Type B pancreatic cell (in vitro differentiated cells): ENCODE data around the gene MAP3K1. TPM values are rescaled to one million over a fixed set of nuclear protein-coding genes. Genes with fewer than 3 reads are reported as not detected.

Experiments used
- DNase-seq: peaks from one replicate; pipeline ENCODE4 v3.0.0; 2021; ENCODE audit warnings: mixed read lengths; ENCODE audit not compliant: unreplicated experiment; ENCODE audit errors: extremely low spot score
- H3K27ac Mint-ChIP-seq: 2 replicates; pipeline ENCODE4 v1.8.0; 2021; ENCODE audit warnings: mild to moderate bottlenecking, mixed read lengths
- H3K27me3 Mint-ChIP-seq: 2 replicates; pipeline ENCODE4 v1.8.0; 2021; ENCODE audit warnings: mixed read lengths
- H3K36me3 Mint-ChIP-seq: 2 replicates; pipeline ENCODE4 v1.8.0; 2021; ENCODE audit warnings: mixed read lengths
- H3K4me1 Mint-ChIP-seq: one replicate; pipeline ENCODE4 v1.8.0; 2021; ENCODE audit warnings: mixed read lengths; ENCODE audit not compliant: unreplicated experiment
- H3K4me3 Mint-ChIP-seq: 2 replicates; pipeline ENCODE4 v1.8.0; 2021; ENCODE audit warnings: mild to moderate bottlenecking, mixed read lengths
- H3K9me3 Mint-ChIP-seq: 2 replicates; pipeline ENCODE4 v1.8.0; 2021; ENCODE audit warnings: mixed read lengths
- CTCF ChIP-seq: fragments of 200-600 bp; sonication (generic); conservative IDR thresholded peaks from 2 replicates; pipeline ENCODE4 v1.5.0; 2021; ENCODE audit warnings: antibody characterized with exemption, mild to moderate bottlenecking
- total RNA-seq: library from RNA; stranded (reverse); gene quantifications from 2 replicates; pipeline ENCODE4 v1.2.1, GENCODE V29; 2021; ENCODE audit warnings: low replicate concordance

Gene MAP3K1
- total RNA-seq, 1 donor from 2014 or later, result 48.4 TPM

GRCh38 chr5:56833325-56833724, 18.0 kb downstream of the MAP3K1 start:
- no peak for TF ChIP-seq CTCF
- Mint-ChIP-seq H3K4me1 (peaks cover 78% of the 10 kb centered on the region), H3K4me3 (no peak overlapping the region), H3K9me3 (no peaks in the 10 kb centered on the region), H3K27ac (no peak overlapping the region), H3K27me3 (no peaks in the 10 kb centered on the region), H3K36me3 (no peaks in the 10 kb centered on the region)
- DNase-seq, result no peak

- H3K36me3 Mint-ChIP-seq, result no peaks in the 10 kb centered on the region
- H3K4me1 Mint-ChIP-seq, result peaks cover 63% of the 10 kb centered on the region
- H3K9me3 Mint-ChIP-seq, result no peaks in the 10 kb centered on the region
- no peak overlapping the region for H3K4me3 Mint-ChIP-seq
- DNase-seq, result no peak
- no peak for TF ChIP-seq CTCF
- no peaks in the 10 kb centered on the region for H3K27me3 Mint-ChIP-seq
- H3K27ac Mint-ChIP-seq, result peak overlapping the region; percentile 61
These were observed 22.0 kb downstream of the MAP3K1 start for GRCh38 chr5:56837381-56837780.

GRCh38 chr5:56837956-56838355, 22.6 kb downstream of the MAP3K1 start:
- Mint-ChIP-seq H3K36me3 (no peaks in the 10 kb centered on the region), H3K27ac (peak overlapping the region; percentile 61), H3K4me3 (no peak overlapping the region), H3K4me1 (peaks cover 62% of the 10 kb centered on the region), H3K9me3 (no peaks in the 10 kb centered on the region), H3K27me3 (no peaks in the 10 kb centered on the region)
- DNase-seq, result no peak
- no peak for TF ChIP-seq CTCF

- H3K36me3 Mint-ChIP-seq, result no peaks in the 10 kb centered on the region
- TF ChIP-seq CTCF, result peak; percentile 72
- H3K9me3 Mint-ChIP-seq, result no peaks in the 10 kb centered on the region
- no peak for DNase-seq
- H3K27ac Mint-ChIP-seq, result peak overlapping the region; percentile 61
- peaks cover 57% of the 10 kb centered on the region for H3K4me1 Mint-ChIP-seq
- no peaks in the 10 kb centered on the region for H3K27me3 Mint-ChIP-seq
- peak overlapping the region; percentile 1 for H3K4me3 Mint-ChIP-seq
These were observed 23.2 kb downstream of the MAP3K1 start for GRCh38 chr5:56838409-56839039.

GRCh38 chr5:56839062-56839461, 23.7 kb downstream of the MAP3K1 start:
- no peaks in the 10 kb centered on the region for H3K27me3 Mint-ChIP-seq
- peak overlapping the region; percentile 1 for H3K4me3 Mint-ChIP-seq
- H3K36me3 Mint-ChIP-seq, result peaks cover 3% of the 10 kb centered on the region
- no peak for DNase-seq
- TF ChIP-seq CTCF, result no peak
- no peak overlapping the region for H3K27ac Mint-ChIP-seq
- H3K9me3 Mint-ChIP-seq, result peaks cover 3% of the 10 kb centered on the region
- H3K4me1 Mint-ChIP-seq, result peaks cover 56% of the 10 kb centered on the region
